ENCODE measurements around the gene CTNNA2.

CTNNA2 gene

GRCh38 chr2:79611448-79612016, 98.7 kb downstream of the CTNNA2 start:
- DNase-seq (ENCODE audit: extremely low read depth in 1 of 2, low read depth in 1 of 2): no peak

GRCh38 chr2:79612999-79613398, 100.1 kb downstream of the CTNNA2 start:
- DNase-seq (ENCODE audit: extremely low read depth in 1 of 2, low read depth in 1 of 2): no peak

- DNase-seq (ENCODE audit: extremely low read depth in 1 of 2, low read depth in 1 of 2): no peak
These were observed 106.6 kb downstream of the CTNNA2 start for GRCh38 chr2:79619442-79619841.

GRCh38 chr2:79619976-79620375, 107.1 kb downstream of the CTNNA2 start:
- no peak for DNase-seq (ENCODE audit: extremely low read depth in 1 of 2, low read depth in 1 of 2)

- DNase-seq (ENCODE audit: extremely low read depth in 1 of 2, low read depth in 1 of 2): no peak
These were observed 107.8 kb downstream of the CTNNA2 start for GRCh38 chr2:79620679-79621078.

GRCh38 chr2:79621252-79621651, 108.4 kb downstream of the CTNNA2 start:
- DNase-seq (ENCODE audit: extremely low read depth in 1 of 2, low read depth in 1 of 2): no peak

GRCh38 chr2:79621755-79622154, 108.9 kb downstream of the CTNNA2 start:
- DNase-seq (ENCODE audit: extremely low read depth in 1 of 2, low read depth in 1 of 2): no peak

- no peak for DNase-seq (ENCODE audit: extremely low read depth in 1 of 2, low read depth in 1 of 2)
These were observed 109.7 kb downstream of the CTNNA2 start for GRCh38 chr2:79622508-79622907.

- DNase-seq (ENCODE audit: extremely low read depth in 1 of 2, low read depth in 1 of 2): no peak
These were observed 114.4 kb downstream of the CTNNA2 start for GRCh38 chr2:79627237-79627636.

GRCh38 chr2:79630060-79630459, 117.2 kb downstream of the CTNNA2 start:
- no peak for DNase-seq (ENCODE audit: extremely low read depth in 1 of 2, low read depth in 1 of 2)

- no peak for DNase-seq (ENCODE audit: extremely low read depth in 1 of 2, low read depth in 1 of 2)
These were observed 118.2 kb downstream of the CTNNA2 start for GRCh38 chr2:79630972-79631557.

GRCh38 chr2:79638410-79638809, 125.6 kb downstream of the CTNNA2 start:
- DNase-seq (ENCODE audit: extremely low read depth in 1 of 2, low read depth in 1 of 2): no peak

- no peak for DNase-seq (ENCODE audit: extremely low read depth in 1 of 2, low read depth in 1 of 2)
These were observed 126.1 kb downstream of the CTNNA2 start for GRCh38 chr2:79638954-79639353.

GRCh38 chr2:79640001-79640400, 127.2 kb downstream of the CTNNA2 start:
- DNase-seq (ENCODE audit: extremely low read depth in 1 of 2, low read depth in 1 of 2): no peak

- no peak for DNase-seq (ENCODE audit: extremely low read depth in 1 of 2, low read depth in 1 of 2)
These were observed 136.7 kb downstream of the CTNNA2 start for GRCh38 chr2:79649531-79649930.

- DNase-seq (ENCODE audit: extremely low read depth in 1 of 2, low read depth in 1 of 2): no peak
These were observed 147.7 kb downstream of the CTNNA2 start for GRCh38 chr2:79660557-79660956.

GRCh38 chr2:79665091-79665490, 152.2 kb downstream of the CTNNA2 start:
- DNase-seq (ENCODE audit: extremely low read depth in 1 of 2, low read depth in 1 of 2): no peak

GRCh38 chr2:79666430-79666829, 153.6 kb downstream of the CTNNA2 start:
- DNase-seq (ENCODE audit: extremely low read depth in 1 of 2, low read depth in 1 of 2): no peak

GRCh38 chr2:79669714-79670113, 156.9 kb downstream of the CTNNA2 start:
- no peak for DNase-seq (ENCODE audit: extremely low read depth in 1 of 2, low read depth in 1 of 2)

- DNase-seq (ENCODE audit: extremely low read depth in 1 of 2, low read depth in 1 of 2): no peak
These were observed 157.3 kb downstream of the CTNNA2 start for GRCh38 chr2:79670198-79670597.

GRCh38 chr2:79686884-79687283, 174.0 kb downstream of the CTNNA2 start:
- no peak for DNase-seq (ENCODE audit: extremely low read depth in 1 of 2, low read depth in 1 of 2)

- no peak for DNase-seq (ENCODE audit: extremely low read depth in 1 of 2, low read depth in 1 of 2)
These were observed 182.4 kb downstream of the CTNNA2 start for GRCh38 chr2:79695248-79695647.

- no peak for DNase-seq (ENCODE audit: extremely low read depth in 1 of 2, low read depth in 1 of 2)
These were observed 184.3 kb downstream of the CTNNA2 start for GRCh38 chr2:79697200-79697599.
